Measurements from ENCODE around the gene PYY.

PYY gene

GRCh38 chr17:43953746-43954145 lies at the start of gene PYY:
Gene PYY (minus strand): TSS chr17:43953940. CDS start chr17:43953483, 457 bp downstream.
- intact Hi-C loops (cut with DNase I) = no loop called here
- peak in 1 of 10 donors; percentile 35 for DNase-seq

GRCh38 chr17:44002141-44002848 lies 48.6 kb upstream of the PYY start:
- DNase-seq = peak in 2 of 10 donors; percentile 15 to 63
- intact Hi-C loops (cut with DNase I) = no loop called here

- peak in 2 of 10 donors; percentile 45 to 68 for DNase-seq
- intact Hi-C loops (cut with DNase I) = no loop called here
These were observed 47.8 kb upstream of the PYY start for GRCh38 chr17:44001461-44001920.

GRCh38 chr17:44000871-44001460 lies 47.2 kb upstream of the PYY start:
- DNase-seq = peak in 1 of 10 donors; percentile 49
- intact Hi-C loops (cut with DNase I) = no loop called here

- intact Hi-C loops (cut with DNase I) = no loop called here
- DNase-seq = peak in 2 of 10 donors; percentile 39 to 66
These were observed 46.6 kb upstream of the PYY start for GRCh38 chr17:44000141-44000860.

GRCh38 chr17:43999024-43999423 lies 45.3 kb upstream of the PYY start:
- intact Hi-C loops (cut with DNase I) = loop anchor here (10.0 kb wide), 1 partner anchor 124 kb away; no protein-coding TSS in a partner anchor
- DNase-seq = no peak

GRCh38 chr17:43998552-43998951 lies 44.8 kb upstream of the PYY start:
- peak in 2 of 10 donors; percentile 2 to 3 for DNase-seq
- intact Hi-C loops (cut with DNase I) = loop anchor here (10.0 kb wide), 1 partner anchor 124 kb away; no protein-coding TSS in a partner anchor

GRCh38 chr17:43997180-43997579 lies 43.4 kb upstream of the PYY start:
- intact Hi-C loops (cut with DNase I) = loop anchor here (10.0 kb wide), 1 partner anchor 122 kb away; no protein-coding TSS in a partner anchor

GRCh38 chr17:43995150-43995471 lies 41.4 kb upstream of the PYY start:
- DNase-seq = no peak
- intact Hi-C loops (cut with DNase I) = loop anchor here (1.0 to 10.0 kb wide), 2 partner anchors 51 to 120 kb away; no protein-coding TSS in a partner anchor

More at GRCh38 chr17:43997180-43997579, 43.4 kb upstream of the PYY start:
- DNase-seq = peak in 1 of 10 donors; percentile 9

GRCh38 chr17:43994272-43995149 lies 40.8 kb upstream of the PYY start:
- DNase-seq = peak; percentile 64 to 97 (median 79)
- intact Hi-C loops (cut with DNase I) = loop anchor here (1.0 to 10.0 kb wide), 2 partner anchors 50 to 120 kb away; no protein-coding TSS in a partner anchor

- intact Hi-C loops (cut with DNase I) = loop anchor here (10.0 kb wide), 1 partner anchor 118 kb away; no protein-coding TSS in a partner anchor
These were observed 38.9 kb upstream of the PYY start for GRCh38 chr17:43992641-43993040.

GRCh38 chr17:43988301-43988700 lies 34.6 kb upstream of the PYY start:
- DNase-seq = peak in 1 of 10 donors; percentile 7
- intact Hi-C loops (cut with DNase I) = no loop called here

More at GRCh38 chr17:43992641-43993040, 38.9 kb upstream of the PYY start:
- DNase-seq = peak in 2 of 10 donors; percentile 30 to 56

GRCh38 chr17:43987131-43988021 lies 33.6 kb upstream of the PYY start:
- intact Hi-C loops (cut with DNase I) = no loop called here
- DNase-seq = peak in 1 of 10 donors; percentile 52

- intact Hi-C loops (cut with DNase I) = no loop called here
These were observed 32.7 kb upstream of the PYY start for GRCh38 chr17:43986225-43986981.

GRCh38 chr17:43984521-43984920 lies 30.8 kb upstream of the PYY start:
- DNase-seq = peak in 1 of 10 donors; percentile 13
- intact Hi-C loops (cut with DNase I) = no loop called here

More at GRCh38 chr17:43986225-43986981, 32.7 kb upstream of the PYY start:
- DNase-seq = peak in 3 of 10 donors; percentile 44 to 85 (median 80)

GRCh38 chr17:43983515-43984411 lies 30.0 kb upstream of the PYY start:
- intact Hi-C loops (cut with DNase I) = no loop called here
- peak in 6 of 10 donors; percentile 12 to 86 (median 54) for DNase-seq

GRCh38 chr17:43983196-43983514 lies 29.4 kb upstream of the PYY start:
- DNase-seq = peak in 1 of 10 donors; percentile 60
- intact Hi-C loops (cut with DNase I) = no loop called here

Data from posterior cingulate gyrus (tissue), 11 donors.